ENCODE measurements around the gene TMEM59L. TPM values are rescaled to one million over a fixed set of nuclear protein-coding genes. Genes with fewer than 3 reads are reported as not detected.

The TMEM59L gene
- polyA plus RNA-seq, 1 of the 3 experiments (the other 2 are of a cell fraction), result 9.6 TPM

DNA sequence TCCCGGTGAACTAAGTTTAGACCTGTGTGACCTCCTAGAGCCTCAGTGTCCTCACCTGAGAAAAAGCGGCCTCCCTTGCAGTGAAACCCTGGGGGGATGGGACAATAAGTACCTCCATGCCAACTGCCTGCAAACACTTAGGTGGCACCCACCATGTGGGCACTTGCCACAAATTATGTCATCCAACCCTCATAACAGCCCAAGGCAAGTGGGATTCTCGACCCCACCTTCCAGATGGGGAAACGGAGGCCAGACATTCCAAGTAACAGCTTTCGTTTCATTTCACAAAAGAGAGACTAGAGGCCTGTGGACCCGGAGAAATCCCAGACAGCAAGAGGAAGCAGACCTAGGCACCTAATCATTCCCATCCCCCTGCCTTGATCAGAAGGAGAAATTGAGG lies 17.2 kb upstream of the TMEM59L start:
- Histone ChIP-seq H3K79me2 (ENCODE audit: insufficient read depth) (no peaks in the 10 kb centered on the region), H3K4me1 (ENCODE audit: control insufficient read depth in 1 of 2, insufficient read depth in 2 of 2, low read depth in 1 of 2, low read length in 1 of 2) (peaks cover under 1 to 36% of the 10 kb centered on the region in 2 experiments; a peak in 2 of 4 replicates), H4K20me1 (ENCODE audit: insufficient read depth) (no peaks in the 10 kb centered on the region), H3K4me2 (no peak overlapping the region), H3K27me3 (ENCODE audit: insufficient read depth) (no peaks in the 10 kb centered on the region), H3K9me2 (no peaks in the 10 kb centered on the region), H3F3A (replicated peaks; ENCODE audit: insufficient read depth) (peaks cover 28% of the 10 kb centered on the region), H2AFZ (ENCODE audit: low read depth) (no peak overlapping the region), H3K9me3 (no peaks in the 10 kb centered on the region), H3K36me3 (replicated peaks in 1 of 2; ENCODE audit: control insufficient read depth in 1 of 2, insufficient read depth in 2 of 2, low read length in 1 of 2) (no peaks in the 10 kb centered on the region), H3K27ac (ENCODE audit: low read depth in 2 of 2, low read length in 1 of 2) (no peak overlapping the region), H3K9ac (no peak overlapping the region), H3K4me3 (ENCODE audit: low read depth in 2 of 2, low read length in 1 of 2) (no peak overlapping the region)
- ChIA-PET CTCF (interaction anchor here (0.8 to 10.5 kb wide), 14 partner anchors 9 to 392 kb away, joined by 3 to 234 read pairs (median 6); partner anchors contain the start of gene UPF1), POLR2A (no interaction called here)
- WGBS (ENCODE audit: low lambda C conversion rate), result 92% methylated on average over 6 of the region's 6 CpGs
- DNase-seq, result peak; percentile 9
- no peak for TF ChIP-seq RXRA (IDR thresholded peaks at IDR 0.05; ENCODE audit: borderline replicate concordance, low read depth)
- TF ChIP-seq TAF1 (IDR thresholded peaks at IDR 0.05; ENCODE audit: borderline replicate concordance, low read depth, low read length), result no peak
- no peak for TF ChIP-seq USF2 (IDR thresholded peaks at IDR 0.05; ENCODE audit: borderline replicate concordance, low read depth, low read length)
- TF ChIP-seq, protein P1, sequence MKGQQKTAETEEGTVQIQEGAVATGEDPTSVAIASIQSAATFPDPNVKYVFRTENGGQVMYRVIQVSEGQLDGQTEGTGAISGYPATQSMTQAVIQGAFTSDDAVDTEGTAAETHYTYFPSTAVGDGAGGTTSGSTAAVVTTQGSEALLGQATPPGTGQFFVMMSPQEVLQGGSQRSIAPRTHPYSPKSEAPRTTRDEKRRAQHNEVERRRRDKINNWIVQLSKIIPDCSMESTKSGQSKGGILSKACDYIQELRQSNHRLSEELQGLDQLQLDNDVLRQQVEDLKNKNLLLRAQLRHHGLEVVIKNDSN (IDR thresholded peaks at IDR 0.05; ENCODE audit: borderline replicate concordance, low read depth), result no peak
- no peak for TF ChIP-seq GABPA (IDR thresholded peaks at IDR 0.05; ENCODE audit: low read depth)
- no peak for TF ChIP-seq RCOR1 (IDR thresholded peaks at IDR 0.05; ENCODE audit: low read length)
- no peak for TF ChIP-seq EZH2phosphoT487 (IDR thresholded peaks at IDR 0.05; ENCODE audit: borderline replicate concordance, low read depth)
- no peak for TF ChIP-seq EP300 (IDR thresholded peaks at IDR 0.05; ENCODE audit: borderline replicate concordance in 1 of 2, low read depth in 1 of 2, low read length in 1 of 2)
- TF ChIP-seq PBX3 (IDR thresholded peaks at IDR 0.05), result no peak

- H3K27me3 ChIP-seq (ENCODE audit: insufficient read depth), result no peaks in the 10 kb centered on the region
- H3K79me2 ChIP-seq (ENCODE audit: insufficient read depth), result no peaks in the 10 kb centered on the region
- H3K9me2 ChIP-seq, result no peaks in the 10 kb centered on the region
- no peak overlapping the region for H3K27ac ChIP-seq (ENCODE audit: low read depth in 2 of 2, low read length in 1 of 2)
- no peak overlapping the region for H3K4me2 ChIP-seq
- no peaks in the 10 kb centered on the region for H3K9me3 ChIP-seq
- H3K9ac ChIP-seq, result no peak overlapping the region
- CTCF ChIA-PET, result interaction anchor here (1.2 to 10.5 kb wide), 3 partner anchors 78 to 270 kb away, joined by 8 to 234 read pairs (median 52); no protein-coding TSS in a partner anchor
- peak; percentile 89 for DNase-seq
- no peak overlapping the region for H3K4me3 ChIP-seq (ENCODE audit: low read depth in 2 of 2, low read length in 1 of 2)
- H2AFZ ChIP-seq (ENCODE audit: low read depth), result no peak overlapping the region
- no peaks in the 10 kb centered on the region for H3K36me3 ChIP-seq (replicated peaks in 1 of 2; ENCODE audit: control insufficient read depth in 1 of 2, insufficient read depth in 2 of 2, low read length in 1 of 2)
- peaks cover 20% of the 10 kb centered on the region for H3F3A ChIP-seq (replicated peaks; ENCODE audit: insufficient read depth)
- no peaks in the 10 kb centered on the region for H4K20me1 ChIP-seq (ENCODE audit: insufficient read depth)
- peaks cover 0 to 29% of the 10 kb centered on the region in 2 experiments; a peak in 2 of 4 replicates for H3K4me1 ChIP-seq (ENCODE audit: control insufficient read depth in 1 of 2, insufficient read depth in 2 of 2, low read depth in 1 of 2, low read length in 1 of 2)
- 56% methylated on average over 8 of the region's 21 CpGs for whole genome bisulfite sequencing (ENCODE audit: low lambda C conversion rate)
- POLR2A ChIA-PET, result interaction anchor here (0.5 kb wide), 1 partner anchor 247 kb away, joined by 3 read pairs; no protein-coding TSS in a partner anchor
- TF ChIP-seq JUND (IDR thresholded peaks at IDR 0.05) (no peak), MEF2A (IDR thresholded peaks at IDR 0.05; ENCODE audit: borderline replicate concordance, low read depth) (no peak), SMC3 (IDR thresholded peaks at IDR 0.05; ENCODE audit: low read depth, low read length) (no peak), MAX (IDR thresholded peaks at IDR 0.05; ENCODE audit: low read depth) (no peak), RFX5 (IDR thresholded peaks at IDR 0.05; ENCODE audit: low read length) (no peak), POLR2AphosphoS5 (IDR thresholded peaks at IDR 0.05; ENCODE audit: low read depth, low read length) (no peak), CTCF (IDR thresholded peaks at IDR 0.05) (no peak), USF2 (IDR thresholded peaks at IDR 0.05; ENCODE audit: borderline replicate concordance, low read depth, low read length) (no peak), EP300 (IDR thresholded peaks at IDR 0.05; ENCODE audit: borderline replicate concordance in 1 of 2, low read depth in 1 of 2, low read length in 1 of 2) (no peak), ELF1 (IDR thresholded peaks at IDR 0.05) (no peak), CHD2 (IDR thresholded peaks at IDR 0.05; ENCODE audit: low read length, partially characterized antibody) (no peak), YY1 (IDR thresholded peaks at IDR 0.05; ENCODE audit: low read depth) (no peak)
These were observed 15.9 kb upstream of the TMEM59L start for GRCh38 chr19:18596752-18597157.

Data from SK-N-SH (cell line).